Ishikawa (cell line): ENCODE results near the gene RPUSD1.

ENCODE experiments used
- CEBPB ChIP-seq: IDR thresholded peaks from 2 replicates; pipeline ENCODE4 v1.6.1; 2012
- CREB1 ChIP-seq: IDR thresholded peaks from 2 replicates; pipeline ENCODE4 v1.6.1; 2012; ENCODE audit warnings: low read depth
- EGR1 ChIP-seq: IDR thresholded peaks from 2 replicates; pipeline ENCODE4 v1.6.1; 2012
- EP300 ChIP-seq: IDR thresholded peaks from 2 replicates; pipeline ENCODE4 v1.6.1; 2012; ENCODE audit warnings: borderline replicate concordance
- FOXM1 ChIP-seq: IDR thresholded peaks from 2 replicates; pipeline ENCODE4 v1.6.1; 2012; ENCODE audit warnings: low read depth, borderline replicate concordance
- MAX ChIP-seq: IDR thresholded peaks from 2 replicates; pipeline ENCODE4 v1.6.1; 2012
- RAD21 ChIP-seq: IDR thresholded peaks from 2 replicates; pipeline ENCODE4 v1.6.1; 2012; ENCODE audit warnings: low read depth
- REST ChIP-seq: IDR thresholded peaks from 2 replicates; pipeline ENCODE4 v1.6.1; 2012; ENCODE audit warnings: low read depth, mild to moderate bottlenecking
- TAF1 ChIP-seq: IDR thresholded peaks from 2 replicates; pipeline ENCODE4 v1.6.1; 2012; ENCODE audit warnings: low read depth, mild to moderate bottlenecking
- TCF12 ChIP-seq: IDR thresholded peaks from 2 replicates; pipeline ENCODE4 v1.6.1; 2012; ENCODE audit warnings: low read depth
- TEAD4 ChIP-seq: IDR thresholded peaks from 2 replicates; pipeline ENCODE4 v1.6.1; 2012
- USF1 ChIP-seq: IDR thresholded peaks from 2 replicates; pipeline ENCODE4 v1.6.1; 2012
- YY1 ChIP-seq: IDR thresholded peaks from 2 replicates; pipeline ENCODE4 v1.6.1; 2012; ENCODE audit warnings: low read depth
- ZBTB7A ChIP-seq: IDR thresholded peaks from 2 replicates; pipeline ENCODE4 v1.6.1; 2012; ENCODE audit warnings: low read depth

- TF ChIP-seq EP300, result no peak
- no peak for TF ChIP-seq TCF12
- no peak for TF ChIP-seq TAF1
- no peak for TF ChIP-seq RAD21
- no peak for TF ChIP-seq MAX
- no peak for TF ChIP-seq YY1
- TF ChIP-seq TEAD4, result no peak
- no peak for TF ChIP-seq CREB1
- no peak for TF ChIP-seq FOXM1
- TF ChIP-seq REST, result no peak
- TF ChIP-seq EGR1, result no peak
- no peak for TF ChIP-seq ZBTB7A
- no peak for TF ChIP-seq CEBPB
- no peak for TF ChIP-seq USF1
These were observed 30.0 kb upstream of the RPUSD1 start for GRCh38 chr16:818132-818531.
